Body of pancreas (tissue), 4 donors: ENCODE results near the gene IGFBP7.

Experiments
- CTCF ChIP-seq, 7 experiments: fragments of 450-650 bp in 4 of 7; fragments of 200-600 bp in 3 of 7; sonication (generic) in 3 of 7; IDR thresholded peaks; one replicate each; pipeline ENCODE4 v1.5.1; 2016 to 2019; ENCODE audit warnings: antibody characterized with exemption in 7 of 7
- POLR2A ChIP-seq, 3 donors: fragments of 450-650 bp; IDR thresholded peaks; one replicate each; pipeline ENCODE4 v1.6.1; 2016; ENCODE audit warnings: antibody characterized with exemption in 3 of 3, mild to moderate bottlenecking in 2 of 3

GRCh38 chr4:56995525-56995924 is 114.7 kb downstream of the IGFBP7 start:
- TF ChIP-seq CTCF (IDR thresholded peaks at IDR 0.05) (no peak), POLR2A (IDR thresholded peaks at IDR 0.05) (no peak)
